Stimulated activated naive CD8-positive, alpha-beta T cell treated with anti-CD3 and anti-CD28 coated beads, Interleukin-15, Interleukin-2, amounts not matched to agents 100 ng/mL and 50 ng/mL, for 24 hours (primary cell): Measurements from ENCODE around the gene CDH11.

Experiments
- H3K27ac Mint-ChIP-seq: one replicate; pipeline ENCODE4 v1.8.0; 2021; ENCODE audit warnings: mild to moderate bottlenecking, mixed read lengths
- H3K27me3 Mint-ChIP-seq: one replicate; pipeline ENCODE4 v1.8.0; 2021; ENCODE audit warnings: mixed read lengths
- H3K36me3 Mint-ChIP-seq: one replicate; pipeline ENCODE4 v1.8.0; 2021; ENCODE audit warnings: low read depth, mixed read lengths
- H3K4me1 Mint-ChIP-seq: one replicate; pipeline ENCODE4 v1.8.0; 2021; ENCODE audit warnings: low read depth, mixed read lengths
- H3K4me3 Mint-ChIP-seq: one replicate; pipeline ENCODE4 v1.8.0; 2021; ENCODE audit warnings: mild to moderate bottlenecking, mixed read lengths
- H3K9me3 Mint-ChIP-seq: one replicate; pipeline ENCODE4 v1.8.0; 2021; ENCODE audit warnings: mixed read lengths

The CDH11 gene

DNA sequence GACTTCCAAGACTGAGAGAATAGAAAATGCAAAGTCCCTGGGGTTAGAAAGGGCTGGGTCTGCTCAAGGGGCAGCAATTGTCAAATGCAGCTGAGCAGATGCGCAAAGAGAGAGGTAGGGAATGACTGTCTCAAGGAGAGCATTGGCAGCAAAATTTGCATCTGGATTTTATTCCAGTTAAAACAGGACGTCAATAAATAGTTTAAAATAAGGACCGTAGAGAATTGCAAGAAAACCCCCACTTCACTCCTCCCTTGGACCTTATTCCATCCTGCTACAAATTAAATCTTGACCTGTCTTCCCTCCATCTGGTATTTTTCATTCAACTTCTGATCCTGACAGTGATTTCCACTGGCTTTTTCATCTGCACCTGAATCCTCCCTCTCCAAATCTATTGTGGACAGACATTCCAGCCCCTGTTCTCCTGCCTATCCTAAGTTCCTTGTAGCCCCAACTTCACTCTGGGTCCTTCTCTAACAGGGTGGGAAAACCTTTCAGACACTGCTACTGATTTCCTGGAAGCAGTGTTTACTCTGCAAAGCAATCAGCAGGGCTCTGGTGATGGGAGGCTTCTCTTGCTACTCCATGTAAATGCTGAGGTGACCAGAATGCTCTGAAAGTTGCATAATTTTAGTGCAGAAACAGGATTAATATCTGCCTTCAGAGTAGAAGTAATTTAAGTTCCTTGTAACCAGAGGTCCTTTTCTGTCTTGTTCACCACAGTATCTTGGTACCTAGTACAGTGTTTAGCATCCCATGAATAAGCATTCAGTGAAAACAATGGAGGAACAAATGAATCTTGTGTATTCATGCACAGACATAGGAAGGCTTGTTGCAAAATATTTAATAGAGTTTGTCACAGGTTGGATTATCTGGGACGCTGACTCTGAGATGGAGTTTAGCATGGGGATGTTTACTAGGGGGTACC lies 79.2 kb downstream of the CDH11 start:
- Mint-ChIP-seq H3K4me3 (no peak overlapping the region), H3K27me3 (no peaks in the 10 kb centered on the region), H3K27ac (no peak overlapping the region), H3K4me1 (no peaks in the 10 kb centered on the region), H3K36me3 (no peaks in the 10 kb centered on the region), H3K9me3 (peaks cover 10% of the 10 kb centered on the region)

DNA sequence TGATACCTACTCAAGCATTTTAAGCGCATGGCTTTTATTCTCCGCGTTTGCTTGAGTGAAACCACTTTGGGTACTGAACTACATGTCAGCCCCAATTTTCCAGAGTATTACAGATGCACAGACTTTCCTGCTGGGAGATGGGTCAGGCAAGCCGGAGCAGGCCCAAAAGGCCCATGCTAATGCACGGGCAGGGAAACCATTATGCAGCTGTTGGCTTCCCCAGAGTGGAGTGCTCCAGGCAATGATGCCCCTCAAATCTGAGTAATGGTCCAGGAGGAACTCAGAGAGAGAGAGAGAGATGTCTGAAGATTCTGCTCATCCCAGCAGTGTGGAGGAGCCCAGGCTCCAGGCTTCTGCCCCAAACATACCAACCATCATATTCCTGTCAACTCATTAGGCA lies 80.2 kb downstream of the CDH11 start:
- no peaks in the 10 kb centered on the region for H3K36me3 Mint-ChIP-seq
- no peak overlapping the region for H3K4me3 Mint-ChIP-seq
- no peaks in the 10 kb centered on the region for H3K4me1 Mint-ChIP-seq
- no peaks in the 10 kb centered on the region for H3K27me3 Mint-ChIP-seq
- H3K27ac Mint-ChIP-seq, result no peak overlapping the region
- H3K9me3 Mint-ChIP-seq, result peaks cover 10% of the 10 kb centered on the region

DNA sequence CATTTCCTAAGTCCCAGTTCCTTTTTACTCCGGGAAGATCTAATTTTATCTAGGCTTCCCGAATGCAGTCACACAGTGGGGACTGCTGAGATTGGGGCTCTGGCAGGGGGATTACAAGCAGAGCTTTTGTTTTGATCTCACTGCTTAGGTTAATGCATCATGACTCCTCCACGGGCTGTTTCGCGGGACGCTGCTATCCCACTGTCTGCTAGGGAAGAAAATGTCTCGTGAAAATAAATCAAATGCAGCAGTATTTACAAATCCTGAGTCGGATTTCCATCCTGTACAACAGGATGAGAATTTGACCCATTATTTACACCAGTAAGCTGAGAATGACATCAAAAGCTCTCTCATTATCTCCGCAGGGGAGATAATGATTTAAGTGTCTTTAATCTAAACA lies 83.8 kb downstream of the CDH11 start:
- Mint-ChIP-seq H3K27me3 (no peaks in the 10 kb centered on the region), H3K4me3 (no peak overlapping the region), H3K4me1 (no peaks in the 10 kb centered on the region), H3K9me3 (peaks cover 8% of the 10 kb centered on the region), H3K27ac (no peak overlapping the region), H3K36me3 (no peaks in the 10 kb centered on the region)

DNA sequence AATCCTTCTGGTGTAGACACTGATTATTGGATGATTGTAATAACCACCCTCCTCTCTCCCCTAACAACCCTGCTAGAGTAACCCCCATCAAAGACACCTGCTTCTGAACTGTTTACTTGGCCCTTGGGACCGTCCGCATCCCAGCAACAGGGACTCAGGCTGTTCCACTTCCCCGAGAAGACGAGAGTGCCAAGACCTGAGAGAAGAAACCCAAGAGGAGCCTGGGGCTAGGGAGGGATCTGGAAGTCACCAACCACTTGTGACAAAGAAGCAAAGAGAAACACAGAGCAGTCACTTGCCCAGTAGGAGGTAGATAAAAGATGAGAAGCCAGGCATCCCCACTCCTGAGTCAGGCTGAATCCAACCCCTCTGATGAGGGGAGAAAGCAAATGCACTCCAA lies 84.3 kb downstream of the CDH11 start:
- Mint-ChIP-seq H3K4me3 (no peak overlapping the region), H3K9me3 (peaks cover 3% of the 10 kb centered on the region), H3K4me1 (no peaks in the 10 kb centered on the region), H3K36me3 (no peaks in the 10 kb centered on the region), H3K27me3 (no peaks in the 10 kb centered on the region), H3K27ac (no peak overlapping the region)

DNA sequence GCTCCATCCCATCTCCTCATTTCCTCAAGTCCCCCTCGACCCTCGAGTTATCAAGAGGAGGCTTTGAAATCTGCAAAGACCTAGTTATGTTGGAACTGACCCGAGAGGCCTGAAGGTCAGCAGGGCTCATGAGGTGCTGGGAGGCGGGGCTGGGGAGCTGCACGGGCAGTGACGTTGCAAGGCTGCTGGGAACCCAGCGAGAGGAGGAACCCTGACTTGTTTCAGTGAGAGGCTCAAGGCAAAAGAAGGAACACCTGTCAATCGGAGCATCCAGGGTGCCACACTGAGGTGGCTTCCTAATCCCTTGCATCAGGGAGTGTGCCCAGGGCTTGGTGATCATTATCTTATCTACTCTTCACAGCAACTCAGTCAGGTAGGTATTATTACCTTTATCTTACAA lies 86.9 kb downstream of the CDH11 start:
- H3K27ac Mint-ChIP-seq, result no peak overlapping the region
- no peaks in the 10 kb centered on the region for H3K27me3 Mint-ChIP-seq
- H3K4me3 Mint-ChIP-seq, result no peak overlapping the region
- H3K36me3 Mint-ChIP-seq, result no peaks in the 10 kb centered on the region
- no peaks in the 10 kb centered on the region for H3K4me1 Mint-ChIP-seq
- peaks cover 3% of the 10 kb centered on the region for H3K9me3 Mint-ChIP-seq

DNA sequence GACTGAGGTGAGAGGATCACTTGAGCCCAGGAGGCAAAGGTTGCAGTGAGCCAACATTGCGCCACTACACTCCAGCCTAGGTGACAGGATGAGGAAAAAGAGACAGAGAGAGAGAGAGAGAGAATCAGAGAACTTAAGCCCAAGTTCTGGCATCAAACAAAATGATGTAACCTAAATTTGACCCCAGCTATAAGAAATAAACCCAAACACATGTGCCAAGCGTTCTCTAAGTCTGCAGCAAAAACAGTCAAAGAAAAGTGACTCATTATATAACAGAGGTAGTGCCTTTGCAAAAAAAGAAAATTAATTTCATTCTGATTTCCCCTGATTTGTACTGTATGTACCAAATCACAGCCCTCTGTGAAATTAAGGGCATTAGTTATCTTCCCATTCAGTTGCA lies 89.5 kb downstream of the CDH11 start:
- H3K4me3 Mint-ChIP-seq, result no peak overlapping the region
- H3K27me3 Mint-ChIP-seq, result no peaks in the 10 kb centered on the region
- no peaks in the 10 kb centered on the region for H3K36me3 Mint-ChIP-seq
- H3K9me3 Mint-ChIP-seq, result peaks cover 8% of the 10 kb centered on the region
- no peaks in the 10 kb centered on the region for H3K4me1 Mint-ChIP-seq
- no peak overlapping the region for H3K27ac Mint-ChIP-seq

DNA sequence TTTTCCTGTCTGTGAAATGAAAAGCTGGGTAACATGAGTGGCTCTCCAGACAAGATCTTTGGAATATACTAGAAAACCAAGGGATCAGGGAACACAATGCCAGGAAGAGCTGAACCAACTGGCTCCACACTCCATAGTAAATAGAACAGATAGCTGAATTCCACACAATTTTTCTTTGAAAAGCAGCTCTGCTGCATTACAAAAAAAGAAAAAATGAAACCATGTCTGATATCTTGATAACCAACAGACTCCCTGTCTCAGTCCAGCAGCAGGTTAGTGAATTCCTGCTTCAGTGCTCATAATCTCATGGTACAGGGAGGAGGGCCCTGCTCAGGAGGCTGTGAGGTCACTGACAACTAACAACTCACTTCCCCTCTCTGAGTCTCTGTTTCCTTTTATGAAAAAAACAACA lies 97.1 kb downstream of the CDH11 start:
- Mint-ChIP-seq H3K9me3 (peaks cover 15% of the 10 kb centered on the region), H3K4me3 (no peak overlapping the region), H3K27me3 (no peaks in the 10 kb centered on the region), H3K36me3 (no peaks in the 10 kb centered on the region), H3K27ac (no peak overlapping the region), H3K4me1 (no peaks in the 10 kb centered on the region)

DNA sequence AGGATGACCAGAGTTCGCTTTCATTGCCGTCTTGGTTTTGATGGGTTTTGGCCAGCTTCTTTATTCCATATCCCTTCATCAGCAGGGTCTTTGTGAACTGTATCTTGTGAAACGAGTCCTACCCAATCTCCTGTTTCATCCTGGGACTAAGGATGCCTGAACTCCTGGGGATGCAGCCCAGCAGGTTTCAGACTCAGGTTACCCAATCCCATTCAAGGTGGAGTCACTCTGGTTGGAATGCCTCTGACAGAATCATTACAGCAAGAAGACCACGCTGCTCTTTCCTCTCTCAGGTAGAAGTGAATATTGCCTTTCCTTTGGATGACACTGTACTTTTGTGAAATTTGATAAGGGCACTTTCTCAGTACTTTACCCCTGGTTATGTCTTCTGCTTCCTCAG lies 98.1 kb downstream of the CDH11 start:
- Mint-ChIP-seq H3K36me3 (no peaks in the 10 kb centered on the region), H3K27me3 (no peaks in the 10 kb centered on the region), H3K4me3 (no peak overlapping the region), H3K27ac (no peak overlapping the region), H3K4me1 (no peaks in the 10 kb centered on the region), H3K9me3 (peaks cover 15% of the 10 kb centered on the region)

DNA sequence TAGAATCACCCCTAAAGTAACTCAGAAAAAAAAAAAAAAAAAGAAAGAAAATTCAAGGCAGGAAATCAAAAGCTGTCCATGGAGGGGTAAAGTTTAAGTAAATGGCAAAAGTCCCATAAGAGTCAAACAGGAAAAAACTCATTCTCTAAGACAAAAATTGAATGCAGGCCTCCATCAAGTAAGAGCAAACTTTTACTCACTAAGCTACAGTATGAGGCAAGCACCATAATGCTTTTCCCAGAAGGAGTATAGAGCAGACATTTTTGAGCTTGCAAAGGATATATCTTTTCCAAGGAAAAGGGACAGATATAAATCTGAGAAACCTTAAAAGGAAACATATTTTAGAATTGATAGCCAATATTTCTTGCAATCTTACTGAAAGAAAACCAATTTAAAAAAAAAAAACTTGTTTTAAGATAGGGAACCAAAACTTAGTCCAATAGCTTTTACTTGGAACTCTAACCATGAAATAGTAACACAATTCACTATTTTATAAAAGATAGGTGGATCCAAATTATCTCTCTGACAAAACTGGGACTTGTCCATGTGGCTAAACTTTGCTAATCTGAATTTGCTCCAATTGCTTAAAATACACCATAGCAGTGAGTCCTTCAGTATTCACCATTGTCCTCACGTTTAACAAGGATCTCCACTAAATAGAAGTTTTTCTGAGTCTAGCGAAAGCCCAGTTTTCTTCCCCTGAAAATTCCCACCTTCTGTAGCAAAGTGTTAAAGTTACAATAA lies 99.8 kb downstream of the CDH11 start:
- Mint-ChIP-seq H3K27me3 (no peaks in the 10 kb centered on the region), H3K4me1 (no peaks in the 10 kb centered on the region), H3K27ac (no peak overlapping the region), H3K36me3 (no peaks in the 10 kb centered on the region), H3K4me3 (no peak overlapping the region), H3K9me3 (peaks cover 10% of the 10 kb centered on the region)

DNA sequence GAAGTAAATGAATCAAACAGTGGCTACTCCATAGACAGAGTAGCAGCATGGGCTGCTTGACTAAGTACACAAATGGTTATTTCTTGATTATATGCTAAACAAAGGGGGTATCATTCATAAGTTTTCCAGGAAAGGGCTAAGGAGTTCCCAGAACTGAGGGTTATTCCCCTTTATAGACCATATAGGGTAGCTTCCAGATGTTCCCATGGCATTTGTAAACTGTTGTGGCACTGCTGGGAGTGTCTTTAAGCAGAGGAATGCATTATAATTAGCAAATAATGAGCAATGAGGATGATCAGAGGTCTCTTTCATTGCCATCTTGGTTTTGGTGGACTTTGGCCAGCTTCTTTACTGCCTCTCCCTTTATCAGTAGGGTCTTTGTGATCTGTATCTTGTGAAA lies 105.1 kb downstream of the CDH11 start:
- H3K4me1 Mint-ChIP-seq, result no peaks in the 10 kb centered on the region
- H3K27me3 Mint-ChIP-seq, result no peaks in the 10 kb centered on the region
- H3K4me3 Mint-ChIP-seq, result no peak overlapping the region
- H3K27ac Mint-ChIP-seq, result no peak overlapping the region
- peaks cover 6% of the 10 kb centered on the region for H3K9me3 Mint-ChIP-seq
- no peaks in the 10 kb centered on the region for H3K36me3 Mint-ChIP-seq

DNA sequence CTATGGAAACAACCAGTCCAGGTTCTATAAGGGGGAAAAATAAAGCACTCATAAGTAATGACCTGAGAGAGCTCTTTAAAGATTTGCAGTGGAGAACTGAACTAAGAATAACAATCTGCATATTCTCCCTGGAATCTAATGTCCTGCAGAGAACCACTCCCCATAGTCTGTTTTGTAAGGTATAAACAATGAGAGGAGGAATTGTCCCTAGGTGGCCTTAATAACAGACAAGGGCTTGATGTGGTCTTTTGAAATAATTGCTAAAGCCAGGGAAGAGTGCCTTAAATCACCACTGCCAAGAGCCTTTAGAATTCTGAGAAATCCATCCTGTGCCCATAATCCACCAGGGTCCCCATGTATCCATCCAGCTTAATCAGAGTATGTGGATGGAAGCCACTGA lies 106.3 kb downstream of the CDH11 start:
- no peaks in the 10 kb centered on the region for H3K4me1 Mint-ChIP-seq
- peaks cover 1% of the 10 kb centered on the region for H3K9me3 Mint-ChIP-seq
- H3K27me3 Mint-ChIP-seq, result no peaks in the 10 kb centered on the region
- H3K36me3 Mint-ChIP-seq, result no peaks in the 10 kb centered on the region
- H3K4me3 Mint-ChIP-seq, result no peak overlapping the region
- H3K27ac Mint-ChIP-seq, result no peak overlapping the region

DNA sequence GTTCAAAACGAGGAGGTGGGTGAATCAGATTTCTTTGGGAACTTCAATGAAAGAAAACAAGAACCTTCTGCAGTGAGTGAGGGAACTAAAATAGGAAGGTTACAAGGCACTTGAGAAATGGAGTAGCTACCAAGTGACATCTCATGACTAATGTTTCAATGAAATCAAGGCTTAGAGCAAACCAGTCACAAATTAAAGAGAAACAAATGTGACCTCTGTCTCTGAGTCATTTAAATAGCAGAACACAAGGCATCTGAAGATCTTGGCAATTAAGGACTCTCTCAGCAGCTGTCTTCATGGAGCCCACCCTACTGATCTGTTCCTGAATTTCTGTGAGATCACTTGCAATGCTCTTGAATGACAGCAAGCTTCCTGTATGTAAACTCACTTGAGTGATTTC lies 109.5 kb downstream of the CDH11 start:
- Mint-ChIP-seq H3K9me3 (no peaks in the 10 kb centered on the region), H3K36me3 (no peaks in the 10 kb centered on the region), H3K4me3 (no peak overlapping the region), H3K4me1 (no peaks in the 10 kb centered on the region), H3K27me3 (no peaks in the 10 kb centered on the region), H3K27ac (no peak overlapping the region)

DNA sequence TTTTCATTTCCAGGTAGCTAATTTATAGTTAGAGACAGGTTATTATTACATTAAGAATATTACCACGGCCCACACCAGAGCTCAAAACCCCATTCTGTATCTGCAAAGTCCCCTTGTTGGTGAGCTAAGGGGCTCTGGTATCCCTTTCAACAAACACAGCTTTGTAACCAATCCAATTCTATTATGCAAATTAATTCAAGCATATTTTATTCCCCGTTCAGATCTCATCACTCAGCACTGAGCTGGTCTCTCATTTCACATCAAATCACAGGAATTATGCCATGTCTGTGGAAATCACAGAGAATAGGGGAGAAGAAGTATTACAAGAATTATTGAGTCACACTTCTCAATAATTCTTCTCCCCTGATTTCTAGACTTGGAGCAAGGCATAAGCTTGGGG lies 111.7 kb downstream of the CDH11 start:
- H3K4me3 Mint-ChIP-seq, result no peak overlapping the region

DNA sequence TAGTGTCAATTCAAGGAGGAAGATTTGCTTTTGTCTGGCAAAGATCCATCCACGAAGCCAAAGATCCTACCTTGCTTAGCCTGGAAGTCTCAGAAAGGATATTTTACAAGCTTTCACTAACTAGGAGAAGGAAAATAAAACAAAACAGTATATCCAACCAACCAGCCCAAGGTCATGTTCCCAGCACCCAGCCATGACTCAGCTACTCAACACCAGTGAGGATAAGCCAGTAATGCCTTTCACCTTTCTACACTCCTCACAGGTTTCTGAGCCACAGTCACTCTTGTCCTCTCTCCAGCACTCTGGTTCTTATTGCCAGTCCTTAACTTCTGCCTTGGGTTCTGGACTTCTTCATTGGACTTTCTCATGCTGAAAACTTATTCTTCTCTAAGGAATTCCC lies 116.2 kb downstream of the CDH11 start:
- H3K36me3 Mint-ChIP-seq, result no peaks in the 10 kb centered on the region
- H3K4me3 Mint-ChIP-seq, result no peak overlapping the region
- H3K4me1 Mint-ChIP-seq, result no peaks in the 10 kb centered on the region
- H3K27me3 Mint-ChIP-seq, result no peaks in the 10 kb centered on the region
- peaks cover 9% of the 10 kb centered on the region for H3K9me3 Mint-ChIP-seq
- no peak overlapping the region for H3K27ac Mint-ChIP-seq

More for the DNA sequence above, 111.7 kb downstream of the CDH11 start:
- Mint-ChIP-seq H3K4me1 (no peaks in the 10 kb centered on the region), H3K9me3 (no peaks in the 10 kb centered on the region), H3K27me3 (no peaks in the 10 kb centered on the region), H3K36me3 (no peaks in the 10 kb centered on the region), H3K27ac (no peak overlapping the region)

DNA sequence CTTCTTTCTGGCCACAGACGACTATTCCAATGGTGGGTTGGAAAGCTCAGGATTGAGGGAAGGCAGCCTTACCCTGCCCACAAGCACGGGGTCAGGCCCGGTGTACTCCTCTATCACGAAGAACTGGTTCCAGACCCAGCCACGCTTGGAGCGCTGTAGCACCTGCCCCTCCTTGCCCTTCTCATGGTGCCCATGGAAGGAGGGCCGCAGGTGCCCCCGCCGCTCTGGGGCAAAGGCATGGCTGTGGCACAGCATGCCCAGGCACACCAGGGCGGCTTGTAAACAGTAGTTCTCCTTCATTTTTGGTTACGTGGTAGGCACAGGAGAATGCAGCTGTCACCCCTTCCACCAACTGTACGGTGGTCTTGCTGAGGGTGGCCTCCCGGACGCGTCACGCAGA lies 117.3 kb downstream of the CDH11 start:
- H3K27me3 Mint-ChIP-seq, result no peaks in the 10 kb centered on the region
- H3K4me1 Mint-ChIP-seq, result no peaks in the 10 kb centered on the region
- H3K36me3 Mint-ChIP-seq, result no peaks in the 10 kb centered on the region
- peaks cover 9% of the 10 kb centered on the region for H3K9me3 Mint-ChIP-seq
- H3K27ac Mint-ChIP-seq, result no peak overlapping the region
- H3K4me3 Mint-ChIP-seq, result no peak overlapping the region
